Loucy (cell line): Measurements from ENCODE around the gene MLH1.
"Not testable (repeated sequence)": the region's sequence is repeated elsewhere in the genome, so short reads cannot be mapped to it uniquely, and the experiment has no call there.

ENCODE experiments used
- H2AFZ ChIP-seq: fragments of 200-600 bp; sonication (generic); 2 replicates; pipeline ENCODE4 v1.6.0; 2016; ENCODE audit warnings: antibody characterized with exemption, mild to moderate bottlenecking, low read length, moderate library complexity
- H3F3A ChIP-seq: fragments of 200-600 bp; 2 replicates; pipeline ENCODE4 v1.6.0; 2016; ENCODE audit warnings: antibody characterized with exemption, low read depth, mild to moderate bottlenecking
- H3K27me3 ChIP-seq: fragments of 200-600 bp; sonication (generic); 2 replicates; pipeline ENCODE4 v1.6.1; 2014; ENCODE audit warnings: low read length, mild to moderate bottlenecking; ENCODE audit not compliant: insufficient read depth, poor library complexity, severe bottlenecking
- H3K36me3 ChIP-seq: fragments of 200-600 bp; sonication (generic); 2 replicates; pipeline ENCODE4 v1.6.1; 2016; ENCODE audit warnings: low read length; ENCODE audit not compliant: insufficient read depth
- H3K4me1 ChIP-seq: fragments of 200-600 bp; sonication (generic); 2 replicates; pipeline ENCODE4 v1.5.1; 2014; ENCODE audit warnings: low read length, mild to moderate bottlenecking; ENCODE audit not compliant: insufficient read depth, poor library complexity, severe bottlenecking
- H3K4me2 ChIP-seq: fragments of 200-600 bp; sonication (generic); 2 replicates; pipeline ENCODE4 v1.6.0; 2014; ENCODE audit warnings: antibody characterized with exemption, low read length, low read depth, mild to moderate bottlenecking; ENCODE audit not compliant: poor library complexity, severe bottlenecking
- H3K4me3 ChIP-seq: fragments of 200-600 bp; sonication (generic); 2 replicates; pipeline ENCODE4 v1.5.1; 2014; ENCODE audit warnings: low read length, mild to moderate bottlenecking, mixed read lengths; ENCODE audit not compliant: poor library complexity, severe bottlenecking
- H3K79me2 ChIP-seq: fragments of 200-600 bp; sonication (generic); 2 replicates; pipeline ENCODE4 v1.6.1; 2014; ENCODE audit warnings: low read length; ENCODE audit not compliant: insufficient read depth
- H3K9ac ChIP-seq: fragments of 200-600 bp; sonication (generic); 2 replicates; pipeline ENCODE4 v1.6.0; 2014; ENCODE audit warnings: mild to moderate bottlenecking, low read depth, low read length, moderate library complexity; ENCODE audit not compliant: poor library complexity, severe bottlenecking
- H3K9me2 ChIP-seq: fragments of 200-600 bp; sonication (generic); replicated peaks from 2 replicates; pipeline ENCODE4 v1.6.1; 2016; ENCODE audit warnings: low read depth, low read length, mixed read lengths
- H3K9me3 ChIP-seq: fragments of 200-600 bp; sonication (generic); 2 replicates; pipeline ENCODE4 v1.6.1; 2014; ENCODE audit warnings: mild to moderate bottlenecking, antibody characterized with exemption, low read length, low read depth; ENCODE audit not compliant: insufficient read depth
- H4K20me1 ChIP-seq: fragments of 200-600 bp; sonication (generic); 2 replicates; pipeline ENCODE4 v1.6.0; 2014; ENCODE audit warnings: antibody characterized with exemption, low read length, mild to moderate bottlenecking; ENCODE audit not compliant: insufficient read depth, poor library complexity, severe bottlenecking
- CTCF ChIP-seq: fragments of 200-600 bp; sonication (generic); conservative IDR thresholded peaks from 2 replicates; pipeline ENCODE4 v1.5.1; 2014; ENCODE audit warnings: mild to moderate bottlenecking, antibody characterized with exemption, low read length
- EZH2phosphoT487 ChIP-seq: fragments of 200-600 bp; IDR thresholded peaks from 2 replicates; pipeline ENCODE4 v1.6.1; 2018; ENCODE audit warnings: antibody characterized with exemption, mild to moderate bottlenecking, moderate library complexity, borderline replicate concordance

MLH1 gene

DNA sequence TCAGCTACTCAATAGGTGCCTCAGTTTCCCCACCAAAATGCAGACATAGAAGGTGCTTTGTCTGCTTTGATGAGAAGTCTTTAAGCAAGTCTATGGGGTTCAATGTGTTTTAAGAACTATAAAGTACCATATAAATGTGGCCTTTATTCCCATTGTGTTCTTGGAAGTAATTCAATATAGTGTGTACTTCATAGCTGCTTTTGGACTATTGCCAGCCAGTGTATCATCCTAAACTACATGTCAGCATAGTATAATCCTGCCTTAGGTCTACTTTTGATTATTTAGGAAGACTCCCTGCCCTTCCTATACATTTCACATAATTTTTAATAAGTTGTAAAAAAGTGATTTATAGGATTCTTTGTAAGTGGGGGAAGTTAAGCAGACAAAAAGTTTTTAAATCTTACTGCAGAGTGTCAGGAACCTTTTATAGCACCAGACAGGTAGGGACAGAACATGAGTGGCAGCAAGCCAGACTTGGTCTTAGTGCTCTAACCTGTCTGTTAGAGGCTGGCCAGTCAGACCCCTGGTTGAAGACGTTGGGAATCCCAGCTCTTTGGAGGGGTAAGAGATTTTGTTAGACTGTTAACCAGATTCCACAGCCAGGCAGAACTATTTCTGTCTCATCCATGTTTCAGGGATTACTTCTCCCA, 48.4 kb downstream of the MLH1 start:
- no peaks in the 10 kb centered on the region for H3K9me2 ChIP-seq
- no peaks in the 10 kb centered on the region for H3K79me2 ChIP-seq
- no peak for TF ChIP-seq CTCF
- no peak for TF ChIP-seq EZH2phosphoT487
- H3K9me3 ChIP-seq = no peaks in the 10 kb centered on the region; the same call in 1 of the 2 replicates
- H3K4me3 ChIP-seq = no peak overlapping the region
- H2AFZ ChIP-seq = no peak overlapping the region
- H3K4me1 ChIP-seq = no peaks in the 10 kb centered on the region
- no peaks in the 10 kb centered on the region for H3F3A ChIP-seq
- no peak overlapping the region for H3K9ac ChIP-seq
- no peaks in the 10 kb centered on the region for H3K27me3 ChIP-seq
- peaks cover 71% of the 10 kb centered on the region for H3K36me3 ChIP-seq
- no peak overlapping the region for H3K4me2 ChIP-seq
- H4K20me1 ChIP-seq = no peaks in the 10 kb centered on the region

GRCh38 chr3:37042712-37043111, 49.4 kb downstream of the MLH1 start:
- H3F3A ChIP-seq, H3K27me3 ChIP-seq, H4K20me1 ChIP-seq, H3K79me2 ChIP-seq, H3K4me3 ChIP-seq, H3K4me1 ChIP-seq, H3K9ac ChIP-seq, H3K9me3 ChIP-seq, H3K4me2 ChIP-seq, H3K9me2 ChIP-seq, H2AFZ ChIP-seq: not testable (repeated sequence)
- H3K36me3 ChIP-seq = peaks cover 73% of the 10 kb centered on the region; the same call in 1 of the 2 replicates

DNA sequence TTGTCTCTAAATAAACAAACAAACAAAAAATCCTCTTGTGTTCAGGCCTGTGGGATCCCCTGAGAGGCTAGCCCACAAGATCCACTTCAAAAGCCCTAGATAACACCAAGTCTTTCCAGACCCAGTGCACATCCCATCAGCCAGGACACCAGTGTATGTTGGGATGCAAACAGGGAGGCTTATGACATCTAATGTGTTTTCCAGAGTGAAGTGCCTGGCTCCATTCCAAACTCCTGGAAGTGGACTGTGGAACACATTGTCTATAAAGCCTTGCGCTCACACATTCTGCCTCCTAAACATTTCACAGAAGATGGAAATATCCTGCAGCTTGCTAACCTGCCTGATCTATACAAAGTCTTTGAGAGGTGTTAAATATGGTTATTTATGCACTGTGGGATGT, 57.0 kb downstream of the MLH1 start:
- H3K4me2 ChIP-seq = no peak overlapping the region
- H2AFZ ChIP-seq = no peak overlapping the region
- peaks cover 3% of the 10 kb centered on the region; the same call in 1 of the 2 replicates for H3F3A ChIP-seq
- peaks cover 84% of the 10 kb centered on the region for H3K36me3 ChIP-seq
- H3K79me2 ChIP-seq = no peaks in the 10 kb centered on the region
- no peaks in the 10 kb centered on the region for H4K20me1 ChIP-seq
- peaks cover 3% of the 10 kb centered on the region for H3K4me1 ChIP-seq
- H3K27me3 ChIP-seq = no peaks in the 10 kb centered on the region
- no peak overlapping the region for H3K4me3 ChIP-seq
- H3K9ac ChIP-seq = no peak overlapping the region
- no peaks in the 10 kb centered on the region for H3K9me3 ChIP-seq
- TF ChIP-seq EZH2phosphoT487 (no peak), CTCF (no peak)
- H3K9me2 ChIP-seq = no peaks in the 10 kb centered on the region

DNA sequence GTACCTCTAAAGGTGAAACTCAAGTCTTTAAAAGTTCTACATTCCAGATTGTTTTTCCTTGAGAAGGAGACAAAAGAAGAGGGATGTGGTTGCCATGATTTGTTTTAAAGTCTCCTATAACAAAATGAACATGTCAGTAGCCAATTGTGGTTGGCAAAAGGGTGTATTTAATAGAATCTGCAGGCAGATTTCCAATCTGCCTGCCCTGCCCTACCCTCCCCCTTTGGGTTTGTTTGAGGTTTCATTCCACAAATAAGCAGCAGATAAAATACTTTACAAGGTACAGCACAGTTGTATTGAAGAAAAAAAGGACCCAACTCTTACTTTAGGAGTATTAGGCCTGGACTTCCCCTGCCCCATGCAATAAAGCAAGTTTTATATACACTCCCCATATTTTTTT, 59.5 kb downstream of the MLH1 start:
- no peak for TF ChIP-seq CTCF
- TF ChIP-seq EZH2phosphoT487 = no peak
- H3K4me2 ChIP-seq = no peak overlapping the region

More for the DNA sequence above, 59.5 kb downstream of the MLH1 start:
- Histone ChIP-seq H3K9me2 (no peaks in the 10 kb centered on the region), H4K20me1 (no peaks in the 10 kb centered on the region), H3K4me1 (peaks cover 3% of the 10 kb centered on the region), H3K27me3 (no peaks in the 10 kb centered on the region), H3F3A (peaks cover 3% of the 10 kb centered on the region; the same call in 1 of the 2 replicates), H3K36me3 (peaks cover 81% of the 10 kb centered on the region), H3K9me3 (no peaks in the 10 kb centered on the region), H3K9ac (no peak overlapping the region), H3K4me3 (no peak overlapping the region), H2AFZ (no peak overlapping the region), H3K79me2 (no peaks in the 10 kb centered on the region)
